Adrenal gland (tissue), 12 donors: ENCODE data around the gene CEP164. TPM values are rescaled to one million over a fixed set of nuclear protein-coding genes. Genes with fewer than 3 reads are reported as not detected.
A peak's percentile ranks its signal among the peaks of the same experiment; 100 is the strongest.

Source experiments
- DNase-seq, 7 donors: peaks; one replicate each; pipeline ENCODE4 v3.0.0-alpha.2; 2019 to 2020
- H3K27ac ChIP-seq, 5 donors: fragments of 200-600 bp; sonication (generic) in 4 of 5; 1 replicate in 3 of 5; 2 replicates in 2 of 5; pipeline versions ENCODE4 v1.5.1 to v1.8.0; 2016 to 2020; ENCODE audit warnings: mild to moderate bottlenecking in 1 of 5
- H3K27me3 ChIP-seq: fragments of 200-600 bp; 2 replicates; pipeline ENCODE4 v1.8.0; 2021
- H3K36me3 ChIP-seq, 2 donors: fragments of 200-600 bp; replicated peaks in 1 of 2; 1 replicate in 1 of 2; 2 replicates in 1 of 2; pipeline versions ENCODE4 v1.5.1 to v1.8.0; 2018 to 2022
- H3K4me1 ChIP-seq, 2 donors: fragments of 200-600 bp; replicated peaks in 1 of 2; 1 replicate in 1 of 2; 2 replicates in 1 of 2; pipeline versions ENCODE4 v1.5.1 to v1.8.0; 2018 to 2021
- H3K4me3 ChIP-seq, 4 donors: fragments of 200-600 bp; sonication (generic) in 3 of 4; one replicate each; pipeline ENCODE4 v1.5.1; 2016 to 2018
- H3K9me3 ChIP-seq, 3 donors: fragments of 200-600 bp; sonication (generic) in 1 of 3; replicated peaks in 1 of 3; 1 replicate in 2 of 3; 2 replicates in 1 of 3; pipeline versions ENCODE4 v1.5.1 to v1.8.0; 2016 to 2021
- POLR2A ChIP-seq, 2 donors: fragments of 450-650 bp; IDR thresholded peaks; one replicate each; pipeline ENCODE4 v1.6.1; 2017; ENCODE audit warnings: antibody characterized with exemption in 2 of 2, mild to moderate bottlenecking in 2 of 2, moderate library complexity in 1 of 2
- WGBS, 4 donors: extraction: QIAGEN DNeasy Blood & Tissue Kit in 2 of 4; methylation state at CpG; one replicate each; pipeline versions ENCODE4 v1.1.5 to v1.1.7; 2013 to 2017; 5-methylcytosine and 5-hydroxymethylcytosine counted together
- intact Hi-C, 2 donors: fragments of 100-400 bp; cut with DNase I; formaldehyde crosslinking; loops; one replicate each; pipeline versions ENCODE4 v1.14.1 to v1.15.0; 2022 to 2023
- polyA plus RNA-seq, 3 donors: library from polyadenylated mRNA; stranded (reverse); fragments of 200-250 nt in 2 of 3; fragments of 350-450 nt in 1 of 3; fragmentation: Illumina TruSeq in 1 of 3; extraction: RNeasy Lipid Tissue Mini Kit (QIAGEN cat#74804) in 1 of 3; gene quantifications; one replicate each; pipeline ENCODE4 v1.2.3, GENCODE V29; 2013 to 2014
- total RNA-seq, 9 donors: library from RNA; depleted of rRNA in 4 of 9; stranded (reverse); fragments of >200 nt in 4 of 9; fragments of 120-200 nt in 1 of 9; fragmentation: NEBNext Ultra II Directional in 1 of 9; extraction: Animal tissue kit (Norgen Biotek cat#: 25700) in 1 of 9; gene quantifications; one replicate each; pipeline versions ENCODE4 v1.1.0 to v1.2.4, GENCODE V29; 2013 to 2023
- TF ChIP-seq, protein P1 (sequence below), 6 experiments: fragments of 450-650 bp in 4 of 6; fragments of 200-600 bp in 2 of 6; sonication (generic) in 1 of 6; IDR thresholded peaks; 1 replicate in 5 of 6; 2 replicates in 1 of 6; pipeline versions ENCODE4 v1.5.1 to v1.8.0; 2016 to 2021; ENCODE audit warnings: antibody characterized with exemption in 6 of 6, mild to moderate bottlenecking in 2 of 6, moderate library complexity in 1 of 6
- donor health status: healthy with polysubstance abuse.
- donor health status: Bipolar disorder and iron deficiency.
- donor health status: DM: yes; HTN: yes; CAD: no.
- donor health status: DM: no; HTN: no; CAD: no.
- donor health status: DM: no; HTN: no; CAD: no.
- donor health status: DM: yes; HTN: yes; CAD: no.

CEP164 gene
- total and polyA plus RNA-seq, 12 donors = 10.6 to 82.9 (median 24.1) TPM

DNA sequence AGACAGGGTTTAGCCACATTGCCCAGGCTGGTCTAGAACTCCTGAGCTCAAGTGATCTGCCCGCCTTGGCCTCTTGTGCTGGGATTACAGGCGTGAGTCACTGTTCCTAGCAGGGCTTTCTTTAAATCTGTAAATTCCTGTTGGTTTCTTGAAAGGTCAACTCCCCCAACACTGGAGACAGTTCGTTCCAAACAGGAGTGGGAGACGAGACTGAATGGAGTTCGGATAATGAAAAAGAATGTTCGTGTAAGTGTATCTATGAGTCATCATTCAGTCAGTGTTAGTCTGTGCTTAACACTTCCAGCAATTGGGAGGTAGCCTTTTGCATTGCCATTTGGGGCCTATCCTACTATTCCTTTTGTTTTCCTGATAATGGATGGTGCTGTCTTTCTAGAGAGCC, 46.5 kb upstream of the CEP164 start:
- 49 to 69% (median 64%) methylated on average over 6 of the region's 6 CpGs for WGBS, 4 donors
- no peaks in the 10 kb centered on the region for H3K9me3 ChIP-seq
- no peaks in the 10 kb centered on the region for H3K4me1 ChIP-seq
- no peak overlapping the region for H3K4me3 ChIP-seq
- DNase-seq = peak in 2 of 7 donors; percentile 18 to 37
- H3K27me3 ChIP-seq = no peaks in the 10 kb centered on the region
- peak overlapping the region in 3 of 5 donors; percentile 28 to 66 (median 31) for H3K27ac ChIP-seq
- peaks cover 0 to 46% of the 10 kb centered on the region in 2 donors for H3K36me3 ChIP-seq
- TF ChIP-seq POLR2A (IDR thresholded peaks at IDR 0.05) = no peak
- TF ChIP-seq, protein P1, sequence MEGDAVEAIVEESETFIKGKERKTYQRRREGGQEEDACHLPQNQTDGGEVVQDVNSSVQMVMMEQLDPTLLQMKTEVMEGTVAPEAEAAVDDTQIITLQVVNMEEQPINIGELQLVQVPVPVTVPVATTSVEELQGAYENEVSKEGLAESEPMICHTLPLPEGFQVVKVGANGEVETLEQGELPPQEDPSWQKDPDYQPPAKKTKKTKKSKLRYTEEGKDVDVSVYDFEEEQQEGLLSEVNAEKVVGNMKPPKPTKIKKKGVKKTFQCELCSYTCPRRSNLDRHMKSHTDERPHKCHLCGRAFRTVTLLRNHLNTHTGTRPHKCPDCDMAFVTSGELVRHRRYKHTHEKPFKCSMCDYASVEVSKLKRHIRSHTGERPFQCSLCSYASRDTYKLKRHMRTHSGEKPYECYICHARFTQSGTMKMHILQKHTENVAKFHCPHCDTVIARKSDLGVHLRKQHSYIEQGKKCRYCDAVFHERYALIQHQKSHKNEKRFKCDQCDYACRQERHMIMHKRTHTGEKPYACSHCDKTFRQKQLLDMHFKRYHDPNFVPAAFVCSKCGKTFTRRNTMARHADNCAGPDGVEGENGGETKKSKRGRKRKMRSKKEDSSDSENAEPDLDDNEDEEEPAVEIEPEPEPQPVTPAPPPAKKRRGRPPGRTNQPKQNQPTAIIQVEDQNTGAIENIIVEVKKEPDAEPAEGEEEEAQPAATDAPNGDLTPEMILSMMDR (IDR thresholded peaks at IDR 0.05) = no peak
- intact Hi-C loops = no loop called here

DNA sequence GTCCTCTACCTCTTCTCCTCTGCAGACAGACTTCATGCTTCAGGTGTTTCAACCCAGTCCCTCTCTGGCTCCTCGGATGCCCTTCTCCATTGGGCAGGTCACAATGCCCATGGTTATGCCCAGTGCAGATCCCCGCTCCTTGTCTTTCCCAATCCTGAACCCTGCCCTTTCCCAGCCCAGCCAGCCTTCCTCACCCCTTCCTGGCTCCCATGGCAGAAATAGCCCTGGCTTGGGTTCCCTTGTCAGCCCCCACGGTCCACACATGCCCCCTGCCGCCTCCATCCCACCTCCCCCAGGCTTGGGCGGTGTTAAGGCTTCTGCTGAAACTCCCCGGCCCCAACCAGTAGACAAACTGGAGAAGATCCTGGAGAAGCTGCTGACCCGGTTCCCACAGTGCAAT, 45.8 kb upstream of the CEP164 start:
- no peaks in the 10 kb centered on the region for H3K27me3 ChIP-seq
- H3K4me1 ChIP-seq = no peaks in the 10 kb centered on the region
- no peak for TF ChIP-seq POLR2A (IDR thresholded peaks at IDR 0.05)
- TF ChIP-seq, protein P1 (IDR thresholded peaks at IDR 0.05) = no peak
- intact Hi-C loops = no loop called here
- H3K9me3 ChIP-seq = no peaks in the 10 kb centered on the region
- 94 to 98% (median 96%) methylated on average over 6 to 7 of the region's 7 CpGs for WGBS, 4 donors
- peaks cover 0 to 46% of the 10 kb centered on the region in 2 donors for H3K36me3 ChIP-seq
- no peak for DNase-seq
- peak overlapping the region in 1 of 5 donors; percentile 66 for H3K27ac ChIP-seq
- H3K4me3 ChIP-seq = no peak overlapping the region

DNA sequence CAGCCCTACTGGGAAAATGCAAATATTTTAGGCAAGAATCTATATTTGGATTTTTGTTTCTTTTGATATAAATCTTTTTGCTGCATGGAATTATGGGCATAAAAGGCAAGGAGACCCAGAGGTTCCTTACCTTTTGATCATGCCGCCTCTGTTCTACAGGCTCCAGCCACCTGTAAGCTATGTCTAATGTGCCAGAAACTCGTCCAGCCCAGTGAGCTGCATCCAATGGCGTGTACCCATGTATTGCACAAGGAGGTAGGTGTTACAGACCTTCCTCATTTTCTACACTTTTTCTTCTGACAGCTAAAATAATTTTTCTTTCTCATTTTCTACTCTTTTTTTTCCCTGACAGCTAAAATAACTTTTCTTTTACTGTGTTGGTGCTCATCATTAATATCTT, 44.7 kb upstream of the CEP164 start:
- WGBS, 4 donors = 84 to 93% (median 88%) methylated on average over 3 of the region's 3 CpGs
- no peak overlapping the region for H3K27ac ChIP-seq
- DNase-seq = no peak
- intact Hi-C loops = no loop called here
- no peaks in the 10 kb centered on the region for H3K27me3 ChIP-seq
- TF ChIP-seq POLR2A (IDR thresholded peaks at IDR 0.05) = no peak
- TF ChIP-seq, protein P1 (IDR thresholded peaks at IDR 0.05) = no peak
- H3K9me3 ChIP-seq = no peaks in the 10 kb centered on the region
- no peaks in the 10 kb centered on the region for H3K4me1 ChIP-seq
- H3K36me3 ChIP-seq = peaks cover 0 to 46% of the 10 kb centered on the region in 2 donors
- H3K4me3 ChIP-seq = no peak overlapping the region

DNA sequence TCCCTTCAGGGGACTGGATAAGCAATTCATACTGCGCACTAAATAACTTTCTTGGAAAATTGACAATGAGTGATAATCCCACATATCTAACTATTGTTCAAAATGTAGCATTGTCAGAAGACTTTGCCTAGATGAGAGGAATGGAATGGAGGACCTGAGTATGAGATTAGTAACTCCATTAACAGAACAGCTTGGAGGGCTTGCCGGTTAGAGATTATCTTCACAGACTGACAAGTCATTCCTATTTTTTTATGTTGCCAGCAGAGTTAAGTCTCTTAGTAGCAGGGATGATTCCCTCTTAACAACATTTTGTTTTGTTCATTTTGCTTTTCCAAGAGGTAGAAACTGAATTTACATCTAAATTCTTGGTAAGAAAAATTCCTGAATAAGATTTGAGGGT, 43.6 kb upstream of the CEP164 start:
- intact Hi-C loops = no loop called here
- no peaks in the 10 kb centered on the region for H3K9me3 ChIP-seq
- no peaks in the 10 kb centered on the region for H3K4me1 ChIP-seq
- 96 to 100% (median 98%) methylated on average over 2 of the region's 2 CpGs for WGBS, 4 donors
- DNase-seq = no peak
- no peak for TF ChIP-seq POLR2A (IDR thresholded peaks at IDR 0.05)
- TF ChIP-seq, protein P1 (IDR thresholded peaks at IDR 0.05) = no peak
- no peak overlapping the region for H3K27ac ChIP-seq
- no peaks in the 10 kb centered on the region for H3K27me3 ChIP-seq
- H3K36me3 ChIP-seq = peaks cover 0 to 51% of the 10 kb centered on the region in 2 donors
- H3K4me3 ChIP-seq = no peak overlapping the region
